HL-60/S4 treated with retinoic acid at 250 ng/mL for 4 days and 3 days (cell line): ENCODE data around the gene SYNE1.
"Not testable (repeated sequence)": the region's sequence is repeated elsewhere in the genome, so short reads cannot be mapped to it uniquely, and the experiment has no call there.

Source experiments
- in situ Hi-C: fragments of 300-500 bp; cut with MboI; formaldehyde crosslinking; loops from 2 replicates; pipeline ENCODE4 v1.7.0; 2022; ENCODE audit warnings: low sequenced_read_pairs

Gene SYNE1

DNA sequence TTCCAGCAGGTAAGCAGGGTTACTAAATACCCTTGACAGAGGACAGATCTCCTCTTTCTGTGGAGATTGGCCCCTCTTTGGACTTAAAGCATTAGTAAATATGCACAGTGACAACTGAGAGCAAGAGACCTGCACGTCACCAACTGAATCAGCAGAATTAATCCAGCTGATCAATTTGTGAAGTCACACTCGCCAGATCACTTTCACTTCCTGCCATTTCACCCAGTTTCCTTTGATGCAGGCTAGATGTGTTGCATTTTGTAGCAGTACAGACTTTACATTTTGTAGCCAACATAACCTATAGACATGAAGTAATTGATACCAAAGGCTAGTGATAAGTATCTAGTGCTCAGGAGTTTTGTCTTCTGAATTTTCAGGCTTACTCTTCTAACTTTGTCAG lies 11.9 kb downstream of the SYNE1 start:
- in situ Hi-C loops: no loop called here

DNA sequence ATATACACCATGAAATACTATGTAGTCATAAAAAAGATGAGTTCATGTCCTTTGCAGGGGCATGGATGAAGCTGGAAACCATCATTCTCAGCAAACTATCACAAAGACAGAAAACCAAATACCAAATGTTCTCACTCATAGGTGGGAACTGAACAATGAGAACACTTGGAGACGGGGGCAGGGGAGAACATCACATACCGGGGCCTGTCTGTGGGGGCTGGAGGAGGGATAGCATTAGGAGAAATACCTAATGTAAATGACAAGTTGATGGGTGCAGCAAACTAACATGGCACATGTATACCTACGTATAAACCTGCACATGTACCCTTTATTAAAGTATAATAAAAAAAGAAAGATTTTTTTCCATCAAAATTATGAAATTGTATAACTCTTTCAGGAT lies 22.4 kb downstream of the SYNE1 start:
- in situ Hi-C loops: not testable (repeated sequence)

DNA sequence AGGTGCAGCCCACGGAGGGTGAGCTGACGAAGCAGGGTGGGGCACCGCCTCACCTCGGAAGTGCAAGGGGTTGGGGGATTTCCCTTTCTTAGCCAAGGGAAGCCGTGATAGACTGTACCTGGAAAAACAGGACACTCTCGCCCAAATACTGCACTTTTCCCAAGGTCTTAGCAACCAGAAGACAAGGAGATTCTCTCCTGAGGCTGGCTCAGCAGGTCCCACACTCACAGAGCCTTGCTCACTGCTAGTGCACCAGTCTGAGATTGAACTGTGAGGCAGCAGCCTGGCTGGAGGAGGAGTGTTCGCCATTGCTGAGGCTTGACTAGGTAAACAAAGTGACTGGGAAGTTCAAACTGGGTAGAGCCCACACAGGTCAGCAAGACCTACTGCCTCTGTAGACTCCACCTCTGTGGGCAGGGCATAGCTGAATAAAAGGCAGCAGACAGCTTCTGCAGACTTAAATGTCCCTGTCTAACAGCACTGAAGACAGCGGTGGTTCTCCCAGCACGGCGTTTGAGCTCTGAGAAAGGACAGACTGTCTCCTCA lies 28.0 kb downstream of the SYNE1 start:
- in situ Hi-C loops: no loop called here

DNA sequence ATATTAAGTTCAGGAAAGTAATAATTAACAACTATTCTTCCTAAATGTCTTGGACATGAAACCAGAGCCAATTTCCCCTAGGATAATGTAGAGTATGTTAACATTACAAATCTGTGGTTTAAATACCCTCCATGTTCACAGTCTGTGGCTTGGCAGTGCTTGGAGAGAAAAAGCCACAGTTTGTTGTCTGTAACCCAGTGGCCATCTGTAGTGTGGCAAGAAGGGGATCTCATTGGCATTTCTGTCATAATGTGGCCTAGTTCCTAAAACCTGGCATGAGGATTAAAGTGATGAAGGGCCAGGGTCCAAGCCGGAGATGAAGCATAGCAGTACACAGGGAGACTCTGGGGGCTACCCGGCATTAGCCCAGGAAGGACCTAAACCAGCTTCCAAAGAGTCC lies 31.2 kb downstream of the SYNE1 start:
- in situ Hi-C loops: no loop called here

DNA sequence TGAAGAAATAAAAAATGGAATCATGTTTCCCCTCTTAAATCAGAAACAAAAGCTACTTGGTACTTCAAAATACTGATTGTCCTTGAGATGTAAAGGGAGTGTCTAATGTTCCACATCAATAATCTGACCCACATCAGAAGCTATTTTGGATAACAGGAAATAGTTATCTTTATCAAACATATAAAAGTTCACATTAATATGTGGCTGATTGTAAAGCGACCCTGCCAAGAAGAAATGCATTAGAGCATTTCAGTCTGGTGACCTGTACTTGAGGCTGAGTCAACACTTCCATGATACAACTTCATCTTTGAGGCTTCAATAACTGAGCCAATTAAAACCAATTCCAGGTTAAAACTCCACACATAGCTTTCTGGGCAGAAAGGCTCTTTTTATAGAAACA lies 31.8 kb downstream of the SYNE1 start:
- in situ Hi-C loops: no loop called here

DNA sequence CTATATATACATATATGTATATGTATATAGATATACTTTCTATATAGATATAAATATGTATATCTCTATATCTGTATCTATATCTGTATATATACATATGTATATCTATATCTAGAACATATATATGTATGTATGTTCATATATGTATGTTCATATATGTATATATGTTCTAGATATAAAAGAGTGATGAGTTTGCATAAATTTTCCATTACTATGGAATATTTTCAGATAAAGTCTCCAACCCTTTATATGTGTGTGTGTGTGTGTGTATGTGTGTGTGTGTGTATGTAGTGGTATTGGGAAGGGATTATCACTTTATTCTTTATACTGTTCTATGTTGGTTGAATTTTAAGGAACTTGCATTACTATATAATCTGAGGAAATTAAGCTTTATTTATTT lies 33.3 kb downstream of the SYNE1 start:
- in situ Hi-C loops: no loop called here

DNA sequence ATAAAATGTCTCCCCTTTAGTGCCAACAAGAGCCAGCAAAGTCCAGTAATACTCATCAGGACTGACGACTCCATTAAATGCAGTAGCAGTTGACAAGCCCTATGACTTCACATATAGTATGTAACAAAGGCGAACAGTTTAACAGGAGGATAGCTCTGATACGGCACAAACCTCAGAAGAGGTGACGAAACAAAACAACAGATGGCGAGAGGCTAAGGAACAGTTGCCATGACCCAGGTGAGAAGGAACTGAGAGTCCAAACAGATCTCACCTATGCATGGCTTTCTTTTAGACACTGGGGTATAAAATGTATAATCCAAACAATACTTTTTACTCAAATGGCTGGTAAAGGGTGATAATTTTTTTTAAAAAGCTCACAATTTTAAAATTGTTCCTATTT lies 37.1 kb downstream of the SYNE1 start:
- in situ Hi-C loops: no loop called here

DNA sequence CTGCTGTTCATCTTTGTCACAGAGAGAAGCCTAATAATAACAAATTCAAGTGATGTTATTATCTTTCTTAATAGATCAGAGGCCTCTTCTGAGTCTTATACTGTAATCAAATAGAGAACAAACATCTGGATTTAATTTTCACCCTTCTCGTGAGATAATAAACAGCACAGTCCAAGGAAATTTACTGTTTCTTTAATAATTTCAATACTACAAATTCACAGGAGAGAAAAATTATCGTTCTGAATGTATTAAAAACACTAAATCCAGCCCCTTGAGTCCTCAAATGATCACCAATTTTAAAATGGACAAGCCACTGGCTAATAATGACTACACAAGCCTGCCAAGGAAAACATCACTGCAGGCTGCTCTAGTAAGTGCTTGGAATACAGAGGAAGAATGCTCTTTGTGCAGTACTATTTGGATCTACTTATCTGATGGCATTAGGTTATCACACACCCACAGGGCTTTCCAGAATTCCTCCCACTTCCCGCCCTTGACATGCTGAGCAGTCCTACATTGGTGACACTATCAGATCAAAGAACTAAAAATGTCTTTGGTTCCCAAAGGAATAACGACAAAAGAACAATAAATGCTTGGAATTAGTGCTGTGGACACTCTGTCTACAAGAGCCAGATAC lies 38.1 kb downstream of the SYNE1 start:
- in situ Hi-C loops: no loop called here

DNA sequence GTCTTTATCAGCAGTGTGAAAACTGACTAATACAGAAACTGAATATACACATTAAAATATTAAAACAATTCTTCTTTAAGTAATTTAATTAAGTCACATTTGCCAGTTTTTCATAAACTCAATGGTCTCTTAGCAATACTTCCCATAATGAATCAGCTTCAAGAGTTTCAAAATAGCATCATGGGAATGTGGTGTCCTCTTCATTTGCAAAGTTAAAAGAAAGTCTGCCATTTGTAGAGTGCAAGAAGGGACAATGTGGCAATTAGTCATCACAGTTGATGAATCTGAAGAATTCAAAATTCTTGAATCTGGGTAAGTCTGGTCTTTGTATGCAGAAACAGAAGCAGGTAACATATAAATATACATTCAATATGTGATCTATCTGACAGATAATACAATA lies 38.7 kb downstream of the SYNE1 start:
- in situ Hi-C loops: no loop called here

DNA sequence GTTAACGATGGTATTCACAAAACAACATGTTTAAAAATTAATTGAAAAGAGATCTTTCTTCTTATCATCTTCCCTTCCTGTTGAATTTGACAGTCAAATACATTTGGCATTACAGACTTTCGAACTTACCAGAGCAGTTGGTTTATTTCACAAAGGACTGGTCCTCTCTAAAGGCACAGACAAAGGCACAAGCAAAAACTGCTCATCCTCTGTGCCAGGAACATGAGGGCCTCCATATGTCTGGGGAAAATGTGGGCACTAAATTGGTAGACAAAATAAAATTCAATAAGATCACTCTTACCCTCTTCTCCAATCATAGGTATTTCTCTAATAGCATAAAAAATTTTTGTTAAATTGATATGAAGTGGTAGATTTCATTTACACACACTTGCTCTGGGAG lies 40.4 kb downstream of the SYNE1 start:
- in situ Hi-C loops: no loop called here

DNA sequence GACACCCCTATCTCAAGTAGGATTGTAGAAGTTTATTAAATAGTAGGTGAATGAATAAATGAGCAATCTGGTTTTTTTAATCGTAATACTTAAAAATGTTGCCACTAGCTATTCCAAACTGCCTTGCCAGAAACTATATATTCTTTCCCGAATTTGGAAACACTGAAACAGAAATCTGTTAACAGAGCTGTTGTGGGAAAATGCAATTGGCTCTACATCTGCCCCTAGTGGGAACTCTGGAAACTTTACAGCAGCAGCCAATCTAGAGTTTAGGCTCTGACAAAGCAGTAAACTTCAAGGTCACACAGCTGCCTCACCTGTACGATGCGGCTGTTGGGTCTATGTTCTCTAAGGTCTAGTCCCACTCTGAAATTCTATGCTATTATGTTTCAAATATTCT lies 41.7 kb downstream of the SYNE1 start:
- in situ Hi-C loops: no loop called here

DNA sequence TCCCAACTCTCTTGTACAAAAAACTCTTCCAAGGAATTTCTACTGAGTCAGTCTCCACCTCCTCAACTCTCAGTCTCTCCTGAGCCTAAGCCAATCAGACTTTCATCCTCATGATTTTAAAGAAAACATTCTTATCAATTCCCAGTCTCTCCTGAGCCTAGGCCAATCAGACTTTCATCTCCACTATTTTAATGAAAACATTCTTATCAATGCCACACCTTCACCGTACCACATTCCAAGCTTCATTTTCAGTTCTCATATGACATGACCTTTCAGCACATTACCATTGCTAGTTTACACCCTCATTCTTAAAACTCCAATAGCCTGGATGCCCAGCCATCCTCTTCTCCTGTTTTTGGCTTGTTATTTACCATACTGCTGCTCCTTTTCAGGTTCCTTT lies 42.5 kb downstream of the SYNE1 start:
- in situ Hi-C loops: no loop called here

DNA sequence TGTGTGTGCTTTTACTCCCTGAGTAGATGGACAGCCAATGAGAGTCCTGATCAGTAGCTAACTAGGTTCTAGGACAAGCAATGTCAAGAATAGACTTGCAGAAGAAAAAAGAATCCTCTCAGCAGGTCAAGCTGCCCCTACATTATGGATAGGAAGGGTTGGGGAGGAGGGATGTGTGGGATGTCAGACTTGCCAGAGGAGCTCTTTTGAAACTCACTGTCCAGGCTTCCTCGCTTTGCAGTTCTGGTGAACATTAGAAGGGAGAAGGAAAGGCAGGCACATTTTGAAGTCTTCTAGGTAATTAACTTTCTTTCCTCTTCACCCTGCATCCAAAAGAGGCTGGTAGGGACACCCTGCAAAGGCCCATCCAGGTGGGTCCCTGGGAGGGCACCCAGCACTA lies 48.7 kb downstream of the SYNE1 start:
- in situ Hi-C loops: no loop called here

DNA sequence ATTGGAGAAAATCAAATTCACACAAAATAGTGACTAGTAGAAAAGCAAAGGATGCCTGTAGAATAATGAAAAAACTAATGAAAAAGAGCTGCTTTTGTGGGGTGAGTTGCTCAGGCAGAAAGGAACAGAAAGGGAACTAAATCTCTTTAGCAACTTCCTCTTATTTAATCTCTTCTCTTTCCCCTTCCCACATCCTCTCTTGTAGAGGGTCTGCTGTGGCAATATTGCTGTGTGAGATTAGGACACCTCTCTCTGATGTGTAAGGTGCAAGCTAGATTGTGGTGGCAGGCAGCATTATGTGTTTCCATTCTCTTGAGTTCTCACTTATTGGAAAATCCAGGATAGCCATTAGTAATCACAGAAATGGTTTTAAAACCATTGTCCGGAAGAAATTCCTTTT lies 49.7 kb downstream of the SYNE1 start:
- in situ Hi-C loops: no loop called here

DNA sequence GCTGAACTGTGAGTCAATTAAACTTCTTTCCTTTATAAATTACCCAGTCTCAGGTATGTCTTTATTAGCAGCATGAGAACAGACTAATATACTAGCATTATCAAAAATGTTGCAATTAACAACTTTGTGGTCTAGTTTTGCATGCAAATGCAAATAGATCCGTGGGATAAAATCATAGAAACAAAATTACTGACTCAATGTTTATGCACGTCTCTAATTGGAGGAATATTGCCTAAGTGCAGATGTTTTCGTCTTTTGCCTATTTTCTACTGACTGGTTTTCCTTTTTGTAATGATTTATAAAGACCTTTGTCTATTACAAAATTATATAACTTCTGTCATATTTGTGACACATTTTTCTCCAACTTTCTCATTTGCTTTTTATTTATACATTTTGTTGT lies 51.9 kb downstream of the SYNE1 start:
- in situ Hi-C loops: no loop called here

DNA sequence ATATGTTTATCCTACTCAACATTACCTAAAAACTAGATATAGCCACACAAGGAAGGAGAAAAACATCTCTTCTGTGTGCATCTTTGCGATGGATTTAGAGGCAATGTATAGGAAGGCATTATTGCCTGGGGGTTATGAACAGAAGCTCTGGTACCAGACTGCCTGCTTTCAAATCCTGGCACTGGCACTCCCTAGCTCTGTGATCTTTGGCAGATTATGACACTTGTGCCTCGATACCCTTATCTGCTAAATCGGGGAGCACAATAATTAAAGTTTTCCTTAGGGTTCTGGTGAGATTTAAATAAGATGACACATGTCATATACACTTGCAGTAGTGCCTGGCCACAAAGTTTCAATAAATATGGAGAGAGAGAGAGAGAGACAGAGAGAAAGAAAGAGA lies 53.3 kb downstream of the SYNE1 start:
- in situ Hi-C loops: no loop called here

DNA sequence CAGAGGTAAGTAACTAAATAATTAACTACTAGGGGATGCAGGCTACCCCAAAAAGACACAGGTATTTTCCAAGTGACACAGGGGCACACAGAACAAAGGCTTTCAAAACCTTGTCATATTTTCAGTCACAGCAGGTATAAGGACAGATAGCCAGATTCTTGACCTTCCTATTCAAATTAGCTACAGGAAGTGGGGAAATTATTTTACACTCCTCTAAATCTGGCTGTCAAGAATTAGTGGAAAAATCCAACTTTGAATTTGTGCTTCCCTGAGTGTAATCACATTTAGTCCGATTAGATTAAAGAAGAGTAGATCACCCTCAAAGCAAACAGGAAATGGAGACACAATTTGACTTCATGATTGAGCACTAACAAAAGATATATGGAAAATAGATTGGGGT lies 60.6 kb downstream of the SYNE1 start:
- in situ Hi-C loops: no loop called here

DNA sequence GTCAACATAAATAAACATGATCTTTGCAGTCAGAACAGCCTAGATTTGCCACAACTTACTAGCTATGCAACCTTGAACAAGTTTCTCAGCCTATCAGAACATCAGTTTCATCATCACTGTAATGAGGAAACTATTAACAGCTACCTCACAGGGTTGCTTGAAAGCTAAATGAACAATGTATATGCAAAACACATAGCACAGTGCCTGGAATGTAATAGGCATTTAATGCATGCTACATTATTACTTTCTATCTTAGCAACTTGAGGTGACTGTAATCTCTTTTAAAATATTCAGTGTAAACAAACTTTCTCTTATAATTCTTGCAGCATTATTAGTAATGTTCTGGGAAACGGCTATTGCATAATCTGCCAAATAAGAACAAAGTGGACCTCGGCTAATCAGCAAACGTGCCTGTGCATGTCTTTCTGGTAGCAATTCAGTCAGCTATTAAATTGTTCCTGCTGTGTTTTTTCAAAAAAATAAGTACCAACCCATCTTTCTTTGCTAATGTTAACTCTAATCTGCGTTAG lies 61.5 kb downstream of the SYNE1 start:
- in situ Hi-C loops: no loop called here

DNA sequence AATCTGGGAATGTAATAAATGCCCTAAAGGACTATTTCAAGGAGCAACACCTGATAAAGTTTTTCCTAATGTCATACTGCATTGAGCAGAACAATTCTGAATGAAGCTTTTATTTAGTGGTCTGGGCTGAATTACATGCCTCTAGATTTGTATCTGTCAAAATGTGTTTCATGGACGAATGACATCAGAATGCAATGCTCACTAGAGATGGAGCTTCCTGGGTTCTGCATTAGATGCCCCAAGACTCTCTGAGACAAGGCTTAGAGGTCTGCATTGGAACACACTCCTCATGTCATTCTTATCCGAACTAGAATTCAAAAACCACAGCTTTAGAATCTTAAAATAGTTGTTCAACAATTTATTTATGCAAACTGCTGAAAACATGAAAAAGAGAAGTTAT lies 62.0 kb downstream of the SYNE1 start:
- in situ Hi-C loops: no loop called here

DNA sequence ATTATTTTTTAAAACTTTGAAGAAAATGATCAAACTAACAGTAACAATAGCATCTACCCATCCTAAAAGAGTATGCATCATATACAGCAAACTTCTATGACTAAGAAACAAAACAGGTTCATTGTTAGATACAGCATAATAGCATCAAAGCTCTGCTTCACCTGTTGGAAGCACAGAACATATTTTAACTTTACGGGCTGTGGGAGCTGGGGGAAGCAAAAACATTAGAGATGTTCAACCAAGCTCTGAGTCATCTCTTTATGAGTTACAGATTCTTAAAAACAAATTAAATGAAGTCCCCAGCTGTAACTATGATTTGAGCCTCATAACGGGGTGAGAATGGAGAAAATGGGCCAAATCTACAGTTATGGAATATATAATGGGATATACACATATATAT lies 63.4 kb downstream of the SYNE1 start:
- in situ Hi-C loops: no loop called here

DNA sequence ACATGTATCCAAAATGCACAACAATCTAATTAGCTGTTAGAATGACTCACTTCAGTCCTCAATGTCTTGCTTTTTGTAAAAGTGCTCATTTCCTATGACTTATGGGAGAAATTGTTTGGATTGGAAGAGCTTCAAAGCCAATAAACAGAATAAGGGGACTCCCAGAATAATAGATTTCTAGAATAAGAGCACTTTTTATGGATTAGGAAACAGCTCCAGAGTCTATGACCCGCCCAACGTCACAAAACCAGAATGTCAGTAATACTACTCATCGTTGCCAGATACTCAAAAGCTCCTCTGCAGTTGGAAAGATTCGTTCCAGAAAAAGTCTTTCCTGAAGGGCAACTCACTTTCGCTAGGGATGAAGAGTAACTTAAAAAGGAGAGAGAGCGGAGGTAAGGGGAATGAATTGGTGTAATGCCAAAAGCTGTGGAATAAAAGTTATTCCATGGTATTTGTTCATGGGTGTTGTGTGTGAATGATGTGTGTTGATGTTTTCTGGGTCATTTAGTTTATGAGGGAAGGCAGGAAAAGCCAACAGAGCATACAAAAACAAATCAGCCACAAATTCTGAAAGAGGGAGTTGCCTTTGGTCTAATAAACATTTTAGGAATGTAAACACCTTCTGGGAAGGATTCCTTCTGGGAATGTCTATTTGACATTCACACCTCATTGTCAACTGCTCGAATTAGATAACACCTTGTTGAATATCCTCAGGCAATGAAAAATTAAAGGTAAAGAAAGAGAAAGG lies 64.6 kb downstream of the SYNE1 start:
- in situ Hi-C loops: no loop called here

DNA sequence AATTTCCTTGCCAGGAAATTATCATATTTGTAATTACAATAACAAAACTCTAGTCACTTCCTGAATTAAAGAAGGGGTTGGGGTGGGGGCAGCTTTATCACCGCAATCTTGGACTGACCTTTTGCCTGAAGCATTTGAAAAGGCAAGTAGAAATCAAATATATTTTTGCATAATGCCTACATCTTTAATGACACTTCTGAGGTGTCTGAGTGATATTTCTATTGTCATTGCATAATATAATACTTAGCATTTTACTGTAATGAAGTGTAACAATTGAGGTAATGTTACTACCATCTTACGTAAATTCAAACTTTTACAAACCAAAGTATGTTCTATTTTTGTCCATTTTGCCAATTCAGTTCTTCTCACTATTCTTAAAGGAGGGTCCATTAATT lies 65.2 kb downstream of the SYNE1 start:
- in situ Hi-C loops: no loop called here
